OCI-LY1 (cell line): ENCODE results near the gene CSN1S1.

Source experiments
- H2AFZ ChIP-seq: fragments of 200-600 bp; sonication (generic), shearing (Covaris generic); 2 replicates; pipeline ENCODE4 v1.6.0; 2014; ENCODE audit warnings: antibody characterized with exemption, mild to moderate bottlenecking, low read length
- H3F3A ChIP-seq: fragments of 200-600 bp; sonication (generic), shearing (Covaris generic); 2 replicates; pipeline ENCODE4 v1.6.0; 2014; ENCODE audit warnings: mild to moderate bottlenecking, antibody characterized with exemption, low read length, moderate library complexity; ENCODE audit not compliant: insufficient read depth
- H3K27ac ChIP-seq: fragments of 200-600 bp; sonication (generic); 2 replicates; pipeline ENCODE4 v1.5.1; 2014; ENCODE audit warnings: low read length, mixed run types, mild to moderate bottlenecking, low read depth; ENCODE audit not compliant: poor library complexity, severe bottlenecking
- H3K27me3 ChIP-seq: fragments of 200-600 bp; sonication (generic); 2 replicates; pipeline ENCODE4 v1.6.0; 2014; ENCODE audit warnings: antibody characterized with exemption, mild to moderate bottlenecking, low read length, moderate library complexity; ENCODE audit not compliant: insufficient read depth
- H3K36me3 ChIP-seq: fragments of 200-600 bp; sonication (generic); 2 replicates; pipeline ENCODE4 v1.6.1; 2014; ENCODE audit warnings: mild to moderate bottlenecking, antibody characterized with exemption, low read length, moderate library complexity, mixed read lengths; ENCODE audit not compliant: insufficient read depth
- H3K4me1 ChIP-seq: fragments of 200-600 bp; sonication (generic); 2 replicates; pipeline ENCODE4 v1.5.1; 2014; ENCODE audit warnings: mild to moderate bottlenecking, low read length, moderate library complexity; ENCODE audit not compliant: insufficient read depth, severe bottlenecking
- H3K4me2 ChIP-seq: fragments of 200-600 bp; sonication (generic), shearing (Covaris generic); 2 replicates; pipeline ENCODE4 v1.6.1; 2014; ENCODE audit warnings: low read length
- H3K4me3 ChIP-seq: fragments of 200-600 bp; sonication (generic); 2 replicates; pipeline ENCODE4 v1.5.1; 2014; ENCODE audit warnings: low read length, low read depth, mild to moderate bottlenecking, mixed read lengths; ENCODE audit not compliant: poor library complexity, severe bottlenecking
- H3K79me2 ChIP-seq: fragments of 200-600 bp; shearing (Covaris generic); 2 replicates; pipeline ENCODE4 v1.6.1; 2016; ENCODE audit warnings: mixed run types, low read length, mixed read lengths; ENCODE audit not compliant: insufficient read depth
- H3K9ac ChIP-seq: fragments of 200-600 bp; sonication (generic), shearing (Covaris generic); 2 replicates; pipeline ENCODE4 v1.6.1; 2014; ENCODE audit warnings: mild to moderate bottlenecking, low read length, mixed read lengths
- H3K9me2 ChIP-seq: fragments of 200-600 bp; sonication (generic), shearing (Covaris generic); 2 replicates; pipeline ENCODE4 v1.6.1; 2014; ENCODE audit warnings: low read depth, mild to moderate bottlenecking, low read length, mixed read lengths
- H3K9me3 ChIP-seq: fragments of 200-600 bp; shearing (Covaris generic); 2 replicates; pipeline ENCODE4 v1.6.1; 2014; ENCODE audit warnings: low read length, mixed read lengths
- H4K20me1 ChIP-seq: fragments of 200-600 bp; sonication (generic), shearing (Covaris generic); 2 replicates; pipeline ENCODE4 v1.6.0; 2016; ENCODE audit warnings: mild to moderate bottlenecking, low read length; ENCODE audit not compliant: insufficient read depth
- CTCF ChIP-seq: fragments of 200-600 bp; sonication (generic), shearing (Covaris generic); IDR thresholded peaks from 2 replicates; pipeline ENCODE4 v1.5.1; 2017; ENCODE audit warnings: mild to moderate bottlenecking, antibody characterized with exemption, low read length, moderate library complexity, mixed read lengths
- EZH2 ChIP-seq: fragments of 200-600 bp; sonication (generic), shearing (Covaris generic); IDR thresholded peaks from 2 replicates; pipeline ENCODE4 v1.8.0; 2017; ENCODE audit warnings: borderline replicate concordance, mixed run types, mild to moderate bottlenecking, antibody characterized with exemption, low read length, moderate library complexity, mixed read lengths

CSN1S1 gene

GRCh38 chr4:69930768-69931167 is at the start of gene CSN1S1:
Gene CSN1S1, plus strand, starts transcription at chr4:69931068. Its CDS starts 1,488 bp downstream, at chr4:69932556.
- H3F3A ChIP-seq: no peaks in the 10 kb centered on the region
- H3K9me2 ChIP-seq: no peaks in the 10 kb centered on the region
- H3K4me1 ChIP-seq: no peaks in the 10 kb centered on the region
- H3K27me3 ChIP-seq: no peaks in the 10 kb centered on the region
- H3K27ac ChIP-seq: no peak within 1 kb of the TSS
- H3K9ac ChIP-seq: no peak within 1 kb of the TSS
- H2AFZ ChIP-seq: no peak within 1 kb of the TSS
- no peak within 1 kb of the TSS for H3K4me3 ChIP-seq
- no peaks in the 10 kb centered on the region for H3K79me2 ChIP-seq
- H3K36me3 ChIP-seq: no peaks in the 10 kb centered on the region
- no peak within 1 kb of the TSS for H3K4me2 ChIP-seq
- TF ChIP-seq EZH2: no peak
- TF ChIP-seq CTCF: no peak
- H3K9me3 ChIP-seq: no peaks in the 10 kb centered on the region
- no peaks in the 10 kb centered on the region for H4K20me1 ChIP-seq

- Histone ChIP-seq H3F3A (no peaks in the 10 kb centered on the region), H3K9me2 (no peaks in the 10 kb centered on the region), H3K27me3 (no peaks in the 10 kb centered on the region), H3K27ac (no peak overlapping the region), H3K9ac (no peak overlapping the region), H4K20me1 (no peaks in the 10 kb centered on the region), H3K4me3 (no peak overlapping the region), H2AFZ (no peak overlapping the region), H3K9me3 (no peaks in the 10 kb centered on the region), H3K4me2 (no peak overlapping the region), H3K79me2 (no peaks in the 10 kb centered on the region), H3K36me3 (no peaks in the 10 kb centered on the region), H3K4me1 (no peaks in the 10 kb centered on the region)
- TF ChIP-seq EZH2 (no peak), CTCF (peak; percentile 66)
Measured at GRCh38 chr4:69881173-69881773, 49.6 kb upstream of the CSN1S1 start.

- Histone ChIP-seq H3K9ac (no peak overlapping the region), H4K20me1 (no peaks in the 10 kb centered on the region), H2AFZ (no peak overlapping the region), H3K79me2 (no peaks in the 10 kb centered on the region), H3K36me3 (no peaks in the 10 kb centered on the region), H3F3A (no peaks in the 10 kb centered on the region), H3K27me3 (no peaks in the 10 kb centered on the region), H3K9me3 (no peaks in the 10 kb centered on the region), H3K4me1 (no peaks in the 10 kb centered on the region), H3K4me3 (no peak overlapping the region), H3K4me2 (no peak overlapping the region), H3K9me2 (no peaks in the 10 kb centered on the region), H3K27ac (no peak overlapping the region)
- TF ChIP-seq CTCF: no peak
- TF ChIP-seq EZH2: no peak
Measured at GRCh38 chr4:69882150-69882549, 48.7 kb upstream of the CSN1S1 start.
